Measurements from ENCODE around the gene GDPD5. TPM values are rescaled to one million over a fixed set of nuclear protein-coding genes. Genes with fewer than 3 reads are reported as not detected.
A peak's percentile ranks its signal among the peaks of the same experiment; 100 is the strongest.

GDPD5 gene
- total and polyA plus RNA-seq, 9 of the 15 experiments (the other 6 are each of a cell fraction or from before 2014, with no cell fraction given), result 0.32 to 27.3 (median 8.0) TPM

GRCh38 chr11:75399344-75400145, 126.2 kb downstream of the GDPD5 start, which contains the start of gene RPS3 (continued):
- TF ChIP-seq THAP7 (CRISPR knock-in tag; IDR thresholded peaks at IDR 0.05) (0 out of 2 replicates have a peak, but pooled peaks have one; percentile 70), RUNX1 (IDR thresholded peaks at IDR 0.05; ENCODE audit: low read depth) (no peak), MYNN (IDR thresholded peaks at IDR 0.05) (no peak), MYNN (CRISPR knock-in tag; IDR thresholded peaks at IDR 0.05) (no peak), CREB1 (IDR thresholded peaks at IDR 0.05) (peak; percentile 97), CREB1 (CRISPR knock-in tag; IDR thresholded peaks at IDR 0.05) (peak; percentile 96), ZNF395 (CRISPR knock-in tag; IDR thresholded peaks at IDR 0.05) (peak; percentile 62; the same call in 1 of the 2 replicates), MCM3 (IDR thresholded peaks at IDR 0.05) (no peak), BRF2 (IDR thresholded peaks at IDR 0.05; ENCODE audit: borderline replicate concordance, insufficient read depth, insufficient read length) (no peak), PREB (CRISPR knock-in tag; IDR thresholded peaks at IDR 0.05) (peak; percentile 99), SMAD1 (IDR thresholded peaks at IDR 0.05; ENCODE audit: low read depth, low read length, partially characterized antibody) (peak; percentile 96), EP400 (IDR thresholded peaks at IDR 0.05) (peak; percentile 99), POLR2A (conservative IDR thresholded peaks at IDR 0.05) (peak; percentile 99), POLR2B (IDR thresholded peaks at IDR 0.05; ENCODE audit: low read depth, partially characterized antibody) (peak; percentile 98), NELFE (IDR thresholded peaks at IDR 0.05; ENCODE audit: insufficient read depth, insufficient read length) (no peak), JUN (IDR thresholded peaks at IDR 0.05; ENCODE audit: borderline replicate concordance, low read depth, low read length) (peak; percentile 55; the same call in 1 of the 2 replicates), JUN (CRISPR knock-in tag; IDR thresholded peaks at IDR 0.05; ENCODE audit: borderline replicate concordance) (peak; percentile 74; the same call in 1 of the 2 replicates), NBN (IDR thresholded peaks at IDR 0.05; ENCODE audit: low read depth) (peak; percentile 79), FOXP1 (CRISPR knock-in tag; IDR thresholded peaks at IDR 0.05) (peak; percentile 85), KLF1 (tag; IDR thresholded peaks at IDR 0.05) (peak; percentile 66; the same call in 1 of the 2 replicates), U2AF1 (optimal IDR thresholded peaks at IDR 0.05; ENCODE audit: low read depth, low read length) (peak; percentile 81), FOXJ2 (tag; IDR thresholded peaks at IDR 0.05) (no peak), GTF2A2 (tag; IDR thresholded peaks at IDR 0.05) (peak; percentile 86), TAF15 (IDR thresholded peaks at IDR 0.05; ENCODE audit: low read depth, low read length) (no peak), CBFA2T2 (conservative IDR thresholded peaks at IDR 0.05) (no peak), SRSF1 (IDR thresholded peaks at IDR 0.05; ENCODE audit: low read depth, low read length) (peak; percentile 91; the same call in 1 of the 2 replicates), SUPT5H (IDR thresholded peaks at IDR 0.05) (peak; percentile 99), ZNF586 (CRISPR knock-in tag; conservative IDR thresholded peaks at IDR 0.05) (no peak)
